Skeletal muscle tissue (tissue), 4 donors: ENCODE data around the gene CNN3. TPM values are rescaled to one million over a fixed set of nuclear protein-coding genes. Genes with fewer than 3 reads are reported as not detected.

Source experiments
- H3K27ac ChIP-seq: one replicate; pipeline ENCODE4 v1.7.0; 2013; ENCODE audit warnings: mild to moderate bottlenecking, low read depth, low read length, inconsistent platforms
- H3K27me3 ChIP-seq, 3 donors: one replicate each; pipeline ENCODE4 v1.7.0; 2013; ENCODE audit warnings: low read length in 3 of 3; ENCODE audit not compliant: control insufficient read depth in 3 of 3, insufficient read depth in 3 of 3
- H3K36me3 ChIP-seq, 3 donors: one replicate each; pipeline ENCODE4 v1.7.0; 2013; ENCODE audit warnings: low read length in 3 of 3; ENCODE audit not compliant: control insufficient read depth in 3 of 3, insufficient read depth in 3 of 3
- H3K4me1 ChIP-seq, 3 donors: one replicate each; pipeline ENCODE4 v1.7.0; 2013; ENCODE audit warnings: low read length in 3 of 3, mild to moderate bottlenecking in 3 of 3; ENCODE audit not compliant: control insufficient read depth in 3 of 3, insufficient read depth in 3 of 3
- H3K4me3 ChIP-seq, 3 donors: one replicate each; pipeline ENCODE4 v1.7.0; 2013; ENCODE audit warnings: low read length in 3 of 3
- H3K9ac ChIP-seq, 3 donors: one replicate each; pipeline ENCODE4 v1.7.0; 2013; ENCODE audit warnings: low read length in 3 of 3, mild to moderate bottlenecking in 3 of 3, moderate library complexity in 2 of 3, low read depth in 1 of 3
- H3K9me3 ChIP-seq, 3 donors: one replicate each; pipeline ENCODE4 v1.7.0; 2013; ENCODE audit warnings: low read length in 3 of 3; ENCODE audit not compliant: control insufficient read depth in 3 of 3
- total RNA-seq: library from RNA; depleted of rRNA; stranded (reverse); fragments of >200 nt; gene quantifications from one replicate; pipeline ENCODE4 v1.2.3, GENCODE V29; 2014
- donor health status: Osteomylitis.

The CNN3 gene
- total RNA-seq, 1 donor from 2014 or later: 198 TPM

GRCh38 chr1:94894630-94895029 is 32.3 kb downstream of the CNN3 start:
- Histone ChIP-seq H3K4me1 (no peaks in the 10 kb centered on the region), H3K9me3 (no peaks in the 10 kb centered on the region), H3K4me3 (no peak overlapping the region), H3K36me3 (peaks cover 3 to 8% (median 4%) of the 10 kb centered on the region in 3 donors), H3K9ac (no peak overlapping the region), H3K27ac (no peak overlapping the region), H3K27me3 (no peaks in the 10 kb centered on the region)

- Histone ChIP-seq H3K4me3 (no peak overlapping the region), H3K9ac (no peak overlapping the region)
Observed at GRCh38 chr1:94892604-94893254, 34.2 kb downstream of the CNN3 start.

GRCh38 chr1:94888201-94888600 is 38.7 kb downstream of the CNN3 start:
- no peak overlapping the region for H3K4me3 ChIP-seq
- no peaks in the 10 kb centered on the region for H3K27me3 ChIP-seq
- peaks cover 0 to 8% (median 2%) of the 10 kb centered on the region in 3 donors for H3K4me1 ChIP-seq
- no peaks in the 10 kb centered on the region for H3K36me3 ChIP-seq
- no peak overlapping the region for H3K27ac ChIP-seq
- H3K9me3 ChIP-seq: no peaks in the 10 kb centered on the region
- no peak overlapping the region for H3K9ac ChIP-seq

More at GRCh38 chr1:94892604-94893254, 34.2 kb downstream of the CNN3 start:
- no peak overlapping the region for H3K27ac ChIP-seq
- no peaks in the 10 kb centered on the region for H3K9me3 ChIP-seq
- no peaks in the 10 kb centered on the region for H3K4me1 ChIP-seq
- H3K36me3 ChIP-seq: peaks cover 3 to 8% (median 4%) of the 10 kb centered on the region in 3 donors
- no peaks in the 10 kb centered on the region for H3K27me3 ChIP-seq

GRCh38 chr1:94887603-94888171 is 39.2 kb downstream of the CNN3 start:
- H3K4me1 ChIP-seq: peaks cover 0 to 8% (median 2%) of the 10 kb centered on the region in 3 donors
- H3K9ac ChIP-seq: no peak overlapping the region
- no peaks in the 10 kb centered on the region for H3K9me3 ChIP-seq
- H3K4me3 ChIP-seq: no peak overlapping the region
- H3K27ac ChIP-seq: no peak overlapping the region
- H3K36me3 ChIP-seq: no peaks in the 10 kb centered on the region
- no peaks in the 10 kb centered on the region for H3K27me3 ChIP-seq

GRCh38 chr1:94887106-94887505 is 39.8 kb downstream of the CNN3 start:
- Histone ChIP-seq H3K9me3 (no peaks in the 10 kb centered on the region), H3K4me1 (peaks cover 0 to 8% (median 2%) of the 10 kb centered on the region in 3 donors), H3K4me3 (no peak overlapping the region), H3K27ac (no peak overlapping the region), H3K27me3 (no peaks in the 10 kb centered on the region), H3K36me3 (no peaks in the 10 kb centered on the region), H3K9ac (no peak overlapping the region)

- no peaks in the 10 kb centered on the region for H3K27me3 ChIP-seq
- H3K4me3 ChIP-seq: no peak overlapping the region
- peaks cover 0 to 8% (median 2%) of the 10 kb centered on the region in 3 donors for H3K4me1 ChIP-seq
- H3K9ac ChIP-seq: no peak overlapping the region
- H3K36me3 ChIP-seq: no peaks in the 10 kb centered on the region
- no peak overlapping the region for H3K27ac ChIP-seq
- H3K9me3 ChIP-seq: no peaks in the 10 kb centered on the region
Observed at GRCh38 chr1:94886361-94886760, 40.5 kb downstream of the CNN3 start.

- peak overlapping the region in 1 of 3 donors; percentile 2 for H3K9ac ChIP-seq
- peaks cover 0 to 8% (median 2%) of the 10 kb centered on the region in 3 donors for H3K4me1 ChIP-seq
- H3K36me3 ChIP-seq: no peaks in the 10 kb centered on the region
- H3K9me3 ChIP-seq: no peaks in the 10 kb centered on the region
- H3K4me3 ChIP-seq: no peak overlapping the region
- no peak overlapping the region for H3K27ac ChIP-seq
- no peaks in the 10 kb centered on the region for H3K27me3 ChIP-seq
Observed at GRCh38 chr1:94884507-94884906, 42.4 kb downstream of the CNN3 start.

- H3K27ac ChIP-seq: no peak overlapping the region
- H3K36me3 ChIP-seq: no peaks in the 10 kb centered on the region
- no peak overlapping the region for H3K4me3 ChIP-seq
- H3K4me1 ChIP-seq: peaks cover 0 to 8% (median 2%) of the 10 kb centered on the region in 3 donors
- peak overlapping the region in 1 of 3 donors; percentile 2 for H3K9ac ChIP-seq
- H3K27me3 ChIP-seq: no peaks in the 10 kb centered on the region
- H3K9me3 ChIP-seq: no peaks in the 10 kb centered on the region
Observed at GRCh38 chr1:94884106-94884505, 42.8 kb downstream of the CNN3 start.

- Histone ChIP-seq H3K9ac (peak overlapping the region in 1 of 3 donors; percentile 16), H3K9me3 (no peaks in the 10 kb centered on the region), H3K4me3 (peak overlapping the region in 2 of 3 donors; percentile 11 to 29), H3K27ac (no peak overlapping the region), H3K36me3 (no peaks in the 10 kb centered on the region), H3K27me3 (no peaks in the 10 kb centered on the region), H3K4me1 (peaks cover 0 to 8% (median 2%) of the 10 kb centered on the region in 3 donors)
Observed at GRCh38 chr1:94883691-94884090, 43.2 kb downstream of the CNN3 start.

GRCh38 chr1:94878329-94878728 is 48.6 kb downstream of the CNN3 start:
- H3K9ac ChIP-seq: no peak overlapping the region

More at GRCh38 chr1:94878329-94878728, 48.6 kb downstream of the CNN3 start:
- Histone ChIP-seq H3K36me3 (no peaks in the 10 kb centered on the region), H3K27ac (no peak overlapping the region), H3K4me1 (peaks cover 0 to 10% (median 5%) of the 10 kb centered on the region in 3 donors), H3K9me3 (no peaks in the 10 kb centered on the region), H3K4me3 (no peak overlapping the region), H3K27me3 (no peaks in the 10 kb centered on the region)
